T-helper 22 cell (primary cell): ENCODE results near the gene STUB1.
"Not testable (repeated sequence)": the region's sequence is repeated elsewhere in the genome, so short reads cannot be mapped to it uniquely, and the experiment has no call there.

Experiments used
- DNase-seq: peaks from one replicate; pipeline ENCODE4 v3.0.0-alpha.2; 2020; ENCODE audit warnings: low read depth

The STUB1 gene

DNA sequence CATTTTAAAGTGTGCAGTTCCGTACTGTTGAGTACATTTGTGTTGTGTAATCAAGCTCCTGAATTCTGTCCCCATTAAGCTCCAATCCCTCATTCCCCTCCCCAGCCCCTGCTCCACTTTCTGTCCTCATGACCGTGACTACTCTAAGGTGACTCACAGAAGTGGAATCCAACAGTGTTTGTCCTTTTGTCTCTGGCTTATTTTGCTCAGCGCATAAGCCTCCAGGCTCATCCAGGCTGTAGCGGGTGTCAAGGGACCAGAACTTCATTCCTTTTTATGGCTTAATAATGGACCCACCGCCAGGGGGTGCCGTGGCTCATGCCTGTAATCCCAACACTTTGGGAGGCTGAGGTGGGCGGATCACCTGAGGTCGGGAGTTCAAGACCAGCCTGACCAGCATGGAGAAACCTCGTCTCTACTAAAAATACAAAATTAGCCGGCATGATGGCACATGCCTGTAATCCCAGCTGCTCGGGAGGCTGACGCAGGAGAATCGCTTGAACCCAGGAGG lies 32.6 kb downstream of the STUB1 start:
- DNase-seq = not testable (repeated sequence)

DNA sequence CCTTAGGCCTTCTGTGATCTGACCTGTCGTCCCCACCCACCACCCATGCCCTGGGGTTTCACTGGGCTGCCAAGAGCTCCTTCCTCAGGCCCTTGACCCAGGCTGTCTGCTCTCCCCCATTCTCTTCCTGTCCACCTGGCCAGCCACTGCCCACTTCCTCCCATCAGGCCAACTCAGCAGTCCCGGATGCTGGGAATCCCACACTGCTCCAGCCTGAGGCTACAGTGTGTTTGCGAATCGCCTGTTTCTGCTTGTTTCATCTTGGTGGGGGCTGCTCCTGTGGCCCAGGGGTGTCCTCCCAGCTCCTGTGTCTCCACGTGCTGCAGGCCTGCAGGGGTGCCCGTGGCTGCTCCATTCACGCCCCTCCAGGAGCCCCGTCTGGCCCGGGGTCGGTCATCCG lies 33.9 kb downstream of the STUB1 start:
- DNase-seq = no peak

DNA sequence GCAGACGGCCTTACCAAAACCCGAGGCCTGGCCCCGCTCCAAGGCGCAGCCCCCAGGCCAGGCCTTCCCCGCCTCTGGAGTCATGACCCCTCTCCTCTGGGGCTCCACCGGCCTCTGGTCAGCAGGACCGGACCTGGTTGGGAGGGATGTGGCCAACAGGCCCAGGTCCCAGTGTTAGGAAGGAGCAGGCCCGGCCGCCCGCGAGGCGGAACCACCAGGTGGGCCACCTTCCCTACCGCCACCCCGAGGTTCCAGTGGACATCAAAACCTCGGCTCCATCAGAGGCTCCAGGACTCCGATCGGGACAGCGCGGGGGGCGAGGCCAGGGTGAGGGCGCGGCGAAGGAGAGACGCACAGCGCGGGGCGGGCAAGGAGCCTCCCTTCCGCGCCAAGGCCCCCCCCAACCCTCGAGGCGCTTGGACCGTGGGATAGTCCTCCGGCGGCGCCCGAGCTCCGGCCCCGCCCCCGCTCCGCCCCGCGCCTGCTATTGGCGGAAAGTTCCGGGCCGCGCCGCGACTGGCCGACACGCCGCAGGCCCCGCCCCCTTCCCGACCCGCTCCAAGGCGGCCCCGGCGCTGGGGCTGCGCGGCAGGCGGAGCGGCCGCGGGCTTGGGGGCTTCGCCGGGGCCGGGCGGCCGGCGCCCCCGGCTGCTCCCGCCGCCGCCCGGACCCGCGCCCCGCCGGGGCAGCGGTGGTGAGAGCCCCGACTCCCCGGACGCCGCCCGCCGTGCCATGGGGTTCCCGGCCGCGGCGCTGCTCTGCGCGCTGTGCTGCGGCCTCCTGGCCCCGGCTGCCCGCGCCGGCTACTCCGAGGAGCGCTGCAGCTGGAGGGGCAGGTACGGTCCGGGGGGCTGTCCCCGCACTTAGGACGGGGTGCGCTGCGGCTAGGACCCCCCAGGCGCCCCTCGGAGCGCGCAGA lies 34.6 kb downstream of the STUB1 start, which contains the start of gene METRN:
Gene METRN (plus strand): TSS at position 561 of the 919 bp plus-strand sequence. CDS start 172 bp downstream, at position 733.
- DNase-seq = peak; percentile 76

DNA sequence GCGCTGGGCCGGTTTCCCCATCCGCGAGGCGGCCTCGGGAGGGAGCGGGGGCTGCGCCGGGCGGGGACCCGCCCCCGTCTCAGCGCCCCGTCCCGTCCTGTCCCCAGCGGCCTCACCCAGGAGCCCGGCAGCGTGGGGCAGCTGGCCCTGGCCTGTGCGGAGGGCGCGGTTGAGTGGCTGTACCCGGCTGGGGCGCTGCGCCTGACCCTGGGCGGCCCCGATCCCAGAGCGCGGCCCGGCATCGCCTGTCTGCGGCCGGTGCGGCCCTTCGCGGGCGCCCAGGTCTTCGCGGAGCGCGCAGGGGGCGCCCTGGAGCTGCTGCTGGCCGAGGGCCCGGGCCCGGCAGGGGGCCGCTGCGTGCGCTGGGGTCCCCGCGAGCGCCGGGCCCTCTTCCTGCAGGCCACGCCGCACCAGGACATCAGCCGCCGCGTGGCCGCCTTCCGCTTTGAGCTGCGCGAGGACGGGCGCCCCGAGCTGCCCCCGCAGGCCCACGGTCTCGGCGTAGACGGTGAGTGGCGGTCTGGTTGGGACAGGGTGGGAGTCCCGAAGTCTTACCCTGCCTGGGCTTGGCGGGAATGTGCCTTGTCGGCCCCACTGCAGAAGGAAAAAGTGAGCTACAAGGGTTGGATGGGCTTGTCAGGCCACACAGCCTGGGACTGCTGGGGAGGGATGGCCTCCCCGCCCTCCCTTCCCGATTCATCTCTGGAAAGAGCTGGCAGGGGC lies 35.4 kb downstream of the STUB1 start:
- DNase-seq = no peak

DNA sequence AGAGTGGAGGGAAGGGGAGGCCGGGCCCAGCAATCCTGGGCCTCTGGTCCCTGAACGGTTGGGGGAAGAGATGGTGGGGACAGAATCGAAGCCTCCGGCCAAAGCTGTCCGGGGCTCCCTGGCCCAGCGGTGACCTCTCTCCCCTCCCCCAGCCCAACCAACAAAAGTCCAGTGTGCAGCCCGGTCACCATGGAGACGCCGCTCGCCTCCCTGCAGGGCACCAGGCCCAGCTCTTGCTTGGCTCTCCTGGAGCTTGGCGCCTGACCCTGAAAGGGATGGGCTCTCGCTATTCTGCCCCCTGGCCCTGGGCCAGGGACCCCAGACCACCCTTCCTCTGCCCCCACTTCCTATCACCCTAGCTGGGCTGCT lies 36.0 kb downstream of the STUB1 start:
- DNase-seq = no peak

DNA sequence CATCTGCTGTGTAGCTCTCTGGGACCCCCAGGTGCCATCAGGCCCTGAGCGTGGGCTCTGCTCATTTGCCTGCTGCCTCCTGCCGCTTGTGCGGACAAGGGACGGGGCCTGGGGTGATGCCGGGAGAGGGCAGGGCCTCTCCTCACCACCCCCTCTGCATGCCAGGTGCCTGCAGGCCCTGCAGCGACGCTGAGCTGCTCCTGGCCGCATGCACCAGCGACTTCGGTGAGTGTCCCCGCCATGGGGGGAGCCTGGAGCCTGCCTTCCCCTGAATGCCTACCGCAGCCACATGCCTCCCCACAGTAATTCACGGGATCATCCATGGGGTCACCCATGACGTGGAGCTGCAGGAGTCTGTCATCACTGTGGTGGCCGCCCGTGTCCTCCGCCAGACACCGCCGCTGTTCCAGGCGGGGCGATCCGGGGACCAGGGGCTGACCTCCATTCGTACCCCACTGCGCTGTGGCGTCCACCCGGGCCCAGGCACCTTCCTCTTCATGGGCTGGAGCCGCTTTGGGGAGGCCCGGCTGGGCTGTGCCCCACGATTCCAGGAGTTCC lies 36.6 kb downstream of the STUB1 start:
- no peak for DNase-seq

DNA sequence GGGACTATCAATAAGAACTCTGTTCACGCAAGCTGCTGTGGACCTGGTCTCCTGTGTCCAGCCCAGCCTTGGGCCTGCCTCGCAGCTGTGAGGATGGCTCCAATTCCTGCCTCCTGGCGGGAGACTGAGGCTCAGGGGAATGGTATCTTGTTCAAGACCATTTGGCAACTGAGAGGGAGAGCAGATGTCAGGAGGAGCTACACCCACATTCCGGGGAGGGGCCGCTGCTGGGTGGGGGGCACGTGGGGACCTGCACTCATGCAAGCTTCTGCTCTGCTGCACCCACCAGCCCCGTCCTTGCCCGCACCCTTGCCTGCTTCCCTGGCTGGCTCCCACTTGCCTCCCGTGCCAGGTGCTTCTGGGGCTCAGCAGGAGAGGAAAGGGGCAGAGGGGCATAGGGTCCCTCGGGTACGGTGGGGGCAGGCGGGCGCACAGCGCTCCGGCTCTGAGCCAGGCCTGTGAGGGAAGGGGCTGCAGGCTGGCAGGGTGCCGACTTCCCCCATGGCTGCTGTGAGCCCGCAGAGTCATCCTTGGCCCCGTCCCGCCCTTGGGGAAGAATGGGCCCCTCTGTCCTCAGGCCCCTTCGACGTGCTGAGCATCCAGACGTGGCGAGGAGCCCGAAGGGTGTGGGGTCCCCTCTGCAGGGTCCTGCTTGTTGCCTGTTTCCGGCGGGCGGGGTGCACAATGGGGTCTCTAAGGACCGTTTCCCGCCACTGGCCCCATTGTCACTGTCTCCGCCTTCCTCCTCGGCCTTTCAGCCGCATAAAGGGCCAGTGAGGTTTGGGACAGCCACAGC lies 37.4 kb downstream of the STUB1 start:
- DNase-seq = no peak

DNA sequence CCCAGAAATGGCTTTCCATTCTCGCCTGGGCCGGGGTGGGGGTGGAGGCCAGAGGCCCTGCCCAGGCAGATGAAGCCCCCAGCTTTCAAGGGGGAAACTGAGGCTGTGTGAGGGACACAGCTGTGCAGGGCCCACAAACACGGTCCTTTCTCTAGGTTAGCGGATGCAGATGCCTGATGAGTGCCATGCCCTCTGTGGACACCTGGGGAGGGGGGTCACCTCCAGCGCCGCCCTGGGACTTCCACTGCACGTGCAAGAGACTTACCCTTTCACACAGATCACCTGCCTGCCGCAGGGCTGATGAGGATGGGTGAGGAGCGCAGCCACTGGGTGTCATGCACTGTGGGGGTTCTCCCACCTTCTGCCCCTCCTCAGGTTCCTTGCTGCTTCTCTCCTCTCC lies 38.2 kb downstream of the STUB1 start:
- no peak for DNase-seq

DNA sequence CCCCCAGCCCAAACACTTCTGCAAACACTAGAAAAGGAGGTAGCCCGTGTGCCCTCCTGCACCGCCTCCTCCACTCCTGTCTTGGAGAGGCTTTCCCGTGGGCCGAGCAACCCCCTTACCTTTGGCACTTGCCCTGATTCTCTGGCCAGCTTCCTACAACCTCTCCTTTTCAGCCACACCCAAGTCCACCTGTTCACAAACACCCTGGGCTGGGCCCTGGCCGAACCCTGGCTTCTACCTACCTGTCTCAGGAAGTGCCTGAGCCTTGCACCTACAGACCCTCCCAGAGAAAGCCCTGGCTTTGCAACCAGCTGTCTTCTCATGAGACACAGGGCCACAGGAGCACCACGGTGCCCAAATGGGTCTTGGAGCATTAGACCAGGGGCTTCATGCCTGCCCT lies 38.7 kb downstream of the STUB1 start:
- no peak for DNase-seq

DNA sequence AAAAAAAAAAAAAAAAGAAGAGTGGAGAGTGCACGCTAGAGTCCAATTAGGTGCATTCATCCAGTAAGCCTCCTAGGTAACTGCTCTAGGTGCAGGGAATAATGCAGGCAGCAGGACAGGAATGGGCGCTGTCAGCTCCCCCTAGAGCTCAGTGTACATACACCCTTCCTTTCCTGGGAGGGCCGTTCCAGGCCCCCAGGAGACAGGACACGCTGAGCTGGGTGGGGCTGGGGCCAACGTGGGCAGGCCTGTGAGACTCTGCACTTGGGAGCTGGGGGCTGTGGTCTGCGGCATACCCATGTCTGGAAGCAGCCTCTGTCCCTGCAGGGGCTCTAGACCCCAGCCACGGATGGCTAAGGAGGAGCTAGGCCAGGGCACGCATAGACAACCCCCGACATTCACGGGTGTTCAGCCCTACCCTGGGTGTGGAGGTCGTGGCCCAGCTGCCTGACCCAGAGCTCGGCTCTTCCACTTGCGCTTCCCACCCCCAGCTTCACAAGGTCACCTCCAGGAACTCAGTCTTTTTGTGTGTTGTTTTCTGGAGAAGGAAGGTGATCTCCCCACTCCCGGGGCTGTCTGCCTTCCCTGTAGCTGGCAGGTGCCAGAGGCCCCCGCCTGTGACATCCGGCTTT lies 39.7 kb downstream of the STUB1 start:
- DNase-seq = no peak

DNA sequence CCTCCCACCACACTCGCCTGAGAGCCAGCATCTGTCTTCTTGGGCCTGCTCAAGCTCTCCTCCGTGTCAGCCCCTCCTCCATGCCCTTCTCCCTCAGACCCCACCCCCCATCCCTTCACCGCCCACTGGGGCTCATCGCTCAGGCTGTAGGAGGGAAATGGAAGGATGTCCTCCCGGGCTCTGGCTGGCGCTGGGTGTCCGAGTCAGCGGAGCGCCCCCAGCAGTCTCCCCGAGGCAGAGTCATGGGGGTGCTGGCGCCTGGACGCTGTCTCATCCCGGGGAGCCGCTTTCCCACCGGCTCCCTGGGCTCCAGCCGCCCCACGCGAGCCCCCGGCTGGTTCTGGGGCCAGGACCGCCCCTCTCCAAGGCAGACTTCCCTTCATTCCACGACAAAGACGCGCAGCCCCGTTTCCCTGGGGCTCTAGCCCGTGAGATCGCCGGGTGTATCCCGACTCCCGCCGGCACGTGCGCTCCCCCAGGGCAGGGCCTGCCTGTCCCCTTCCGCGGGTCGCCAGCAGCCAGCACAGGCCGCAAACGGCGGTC lies 40.3 kb downstream of the STUB1 start:
- no peak for DNase-seq

DNA sequence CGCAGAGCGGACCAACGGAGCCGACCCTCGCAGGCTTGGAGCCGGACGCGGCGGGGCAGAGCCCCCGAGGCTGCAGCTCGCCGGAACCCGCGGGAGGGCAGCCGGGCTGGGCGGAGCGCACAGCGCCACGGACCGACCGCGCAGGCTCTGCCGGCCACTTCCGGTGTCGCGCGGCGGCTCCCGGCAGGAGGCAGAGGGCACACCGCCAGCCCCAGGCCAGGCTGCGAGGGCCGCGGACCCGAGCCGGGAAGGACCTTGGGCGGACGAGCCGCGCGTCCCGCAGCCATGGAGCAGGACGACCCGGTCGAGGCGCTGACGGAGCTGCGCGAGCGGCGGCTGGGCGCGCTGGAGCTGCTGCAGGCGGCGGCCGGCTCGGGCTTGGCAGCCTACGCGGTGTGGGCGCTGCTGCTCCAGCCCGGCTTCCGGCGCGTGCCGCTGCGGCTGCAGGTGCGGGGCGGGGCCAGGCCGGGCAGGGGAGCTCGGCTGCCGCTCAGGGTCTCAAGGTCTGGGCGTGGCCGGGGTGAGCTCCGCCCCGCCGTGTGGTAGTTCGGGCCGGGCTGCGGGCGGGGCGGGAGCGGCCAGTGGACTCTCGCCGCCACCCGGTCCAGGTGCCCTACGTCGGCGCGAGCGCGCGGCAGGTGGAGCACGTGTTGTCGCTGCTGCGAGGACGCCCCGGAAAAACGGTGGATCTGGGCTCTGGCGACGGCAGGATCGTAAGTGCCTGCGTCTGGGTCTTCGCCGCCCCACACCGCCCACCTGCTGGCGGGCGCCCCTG lies 41.0 kb downstream of the STUB1 start, which contains the start of gene ANTKMT:
Gene ANTKMT (plus strand): TSS at position 157 of the 775 bp plus-strand sequence. CDS start 129 bp downstream, at position 286.
- DNase-seq = peak; percentile 48

DNA sequence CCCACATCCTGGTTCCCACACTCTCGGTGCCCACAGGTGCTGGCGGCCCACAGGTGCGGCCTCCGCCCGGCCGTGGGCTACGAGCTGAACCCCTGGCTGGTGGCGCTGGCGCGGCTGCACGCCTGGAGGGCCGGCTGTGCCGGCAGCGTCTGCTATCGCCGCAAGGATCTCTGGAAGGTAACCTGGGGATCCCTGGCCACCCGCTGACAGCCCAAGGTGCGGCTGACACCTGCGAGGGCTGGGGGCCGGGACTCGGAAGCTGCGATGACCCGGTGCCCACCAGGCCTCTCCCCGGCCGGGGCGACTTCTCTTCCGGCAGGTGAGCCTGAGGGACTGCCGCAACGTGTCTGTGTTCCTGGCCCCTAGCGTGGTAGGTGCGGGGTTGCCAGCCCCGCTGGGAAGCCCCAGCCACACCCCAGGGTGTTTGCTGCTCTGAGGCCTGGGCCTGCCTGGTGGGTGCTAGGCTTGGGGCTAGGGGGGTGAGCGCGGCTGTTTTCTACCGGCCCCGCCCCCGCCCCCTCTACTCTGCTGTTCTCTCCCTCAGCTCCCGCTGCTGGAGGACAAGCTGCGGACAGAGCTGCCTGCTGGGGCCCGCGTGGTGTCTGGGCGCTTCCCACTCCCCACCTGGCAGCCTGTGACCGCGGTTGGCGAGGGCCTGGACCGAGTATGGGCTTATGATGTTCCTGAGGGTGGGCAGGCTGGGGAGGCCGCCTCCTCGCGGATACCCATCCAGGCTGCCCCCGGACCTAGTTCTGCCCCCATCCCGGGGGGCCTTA lies 41.7 kb downstream of the STUB1 start:
- DNase-seq = no peak

DNA sequence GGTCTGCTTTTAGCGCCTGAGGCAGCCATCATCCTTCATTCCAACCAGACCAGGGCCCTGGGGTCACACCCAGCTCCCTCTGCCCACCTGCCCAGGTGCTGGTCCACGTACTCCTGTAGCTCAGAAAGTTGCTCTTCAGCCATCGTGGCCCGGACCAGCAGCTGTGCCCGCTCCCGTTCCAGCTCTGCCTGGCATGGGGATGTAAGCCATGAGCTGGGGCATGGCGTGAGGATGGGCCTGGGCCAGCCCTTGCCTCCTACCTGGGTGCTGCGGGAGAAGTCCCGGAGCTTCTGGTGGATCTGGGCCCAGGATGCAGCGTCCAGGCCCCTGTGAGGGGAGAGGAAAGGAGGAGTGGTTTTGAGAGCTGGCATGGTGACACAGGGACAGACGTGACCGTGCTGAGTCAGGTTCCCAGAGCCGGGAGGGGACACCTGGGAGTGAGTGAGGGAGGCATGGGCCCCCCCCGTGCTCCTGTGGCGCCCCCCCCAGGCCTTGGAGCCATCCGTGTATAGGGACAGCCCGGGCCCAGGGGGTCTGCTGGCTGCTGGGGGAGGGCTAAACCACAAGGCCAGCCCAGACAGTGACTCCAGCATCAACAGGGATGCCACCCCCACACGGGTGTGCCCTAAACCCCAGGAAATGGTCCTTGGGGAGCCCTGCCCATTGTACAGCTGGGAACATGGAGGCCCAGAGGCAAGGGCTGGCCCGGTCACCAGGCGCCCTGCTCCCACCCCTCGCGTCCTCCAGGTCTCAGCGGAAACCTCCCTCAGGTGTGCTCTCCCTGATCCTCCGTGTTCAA lies 42.8 kb downstream of the STUB1 start:
- no peak for DNase-seq

DNA sequence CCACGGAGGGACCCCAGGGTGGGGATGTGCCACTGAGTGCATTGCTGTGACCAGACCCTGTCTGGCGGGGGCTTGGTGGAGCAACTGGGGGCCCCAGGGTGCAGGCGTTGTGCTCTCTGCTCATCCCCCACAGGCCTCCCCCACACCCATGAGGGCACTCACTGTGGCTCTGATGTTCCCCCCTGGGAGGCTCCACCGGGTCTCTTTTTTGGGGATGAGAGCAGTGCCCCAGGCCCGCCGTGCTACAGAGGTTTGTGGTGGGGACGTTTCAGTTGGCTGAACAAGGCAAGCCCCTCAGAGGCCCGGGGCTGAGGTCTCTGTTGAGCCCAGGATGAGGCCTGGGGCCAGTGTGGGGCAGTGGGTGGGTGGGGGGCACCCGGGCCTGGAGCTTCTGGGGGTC lies 43.5 kb downstream of the STUB1 start:
- DNase-seq = no peak

DNA sequence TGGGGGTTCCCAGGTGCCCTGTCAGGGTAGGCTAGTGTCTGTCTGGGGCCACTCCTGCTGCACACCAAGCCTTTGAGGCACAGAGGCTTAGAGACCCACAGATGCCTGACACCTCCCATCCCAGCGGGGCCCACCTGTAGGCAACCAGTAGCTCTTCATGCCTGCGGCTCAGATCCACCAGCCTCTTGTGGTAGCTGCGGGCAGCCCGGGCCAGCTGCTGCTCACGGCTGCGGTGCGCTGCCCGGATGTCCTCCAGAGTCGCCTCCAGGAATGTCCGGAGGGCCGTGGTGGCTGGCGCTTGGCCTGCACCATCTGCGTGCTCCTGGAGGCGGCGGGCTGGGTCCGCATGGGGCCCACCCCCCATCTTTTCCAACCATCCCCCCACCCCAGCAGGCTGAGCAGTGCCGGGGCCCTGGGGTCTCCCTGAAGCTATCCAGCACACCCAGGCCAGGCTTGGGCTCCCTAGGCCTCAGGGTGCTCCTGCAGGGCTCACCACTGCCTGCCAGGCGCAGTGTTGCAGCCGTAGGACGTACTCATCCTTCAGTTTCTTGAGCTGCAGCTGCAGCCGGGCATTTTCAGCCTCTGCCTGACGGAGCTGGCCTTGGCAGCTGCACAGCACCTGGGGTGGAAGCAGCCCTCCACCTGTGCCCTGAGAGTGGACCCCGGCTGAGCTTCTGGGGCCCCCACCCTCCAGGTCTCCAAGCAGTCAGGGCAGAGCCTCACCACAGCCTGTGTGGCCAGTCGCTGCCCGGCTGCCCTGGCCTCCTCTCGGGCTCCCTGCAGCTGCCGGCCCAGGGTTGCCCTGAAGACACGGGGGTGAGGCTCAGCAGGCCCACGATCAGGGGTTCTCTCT lies 44.2 kb downstream of the STUB1 start:
- no peak for DNase-seq

DNA sequence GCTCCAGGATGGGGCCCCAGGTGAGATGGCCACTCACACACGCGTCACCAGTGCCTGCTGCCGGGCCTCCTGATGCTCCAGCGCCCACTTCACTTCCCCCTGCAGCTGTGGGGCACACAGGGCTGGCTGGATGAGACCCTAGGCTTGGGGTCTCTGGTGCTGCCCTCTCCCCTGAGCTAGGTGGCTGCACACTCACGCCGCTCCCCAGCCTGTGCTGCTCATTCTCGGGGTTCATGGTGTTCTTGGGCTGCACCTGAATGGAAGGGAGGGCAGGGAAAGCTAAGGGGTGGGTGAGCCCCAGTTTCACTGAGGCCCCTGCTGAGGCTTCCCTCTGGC lies 44.8 kb downstream of the STUB1 start:
- no peak for DNase-seq
